GM23338 (cell line): Measurements from ENCODE around the gene ADGRD1.

Experiments
- CREB1 ChIP-seq: fragments of 250-450 bp; sonication (Bioruptor Pico); IDR thresholded peaks from 2 replicates; pipeline ENCODE4 v1.5.0; 2020; ENCODE audit warnings: low read depth, mild to moderate bottlenecking, moderate library complexity
- EZH2 ChIP-seq: fragments of 200-600 bp; sonication (generic); IDR thresholded peaks from one replicate; pipeline ENCODE4 v1.8.0; 2017; ENCODE audit warnings: antibody characterized with exemption, mild to moderate bottlenecking, low read depth; ENCODE audit not compliant: unreplicated experiment
- EZH2phosphoT487 ChIP-seq: fragments of 200-600 bp; sonication (generic); IDR thresholded peaks from one replicate; pipeline ENCODE4 v1.8.1; 2018; ENCODE audit warnings: antibody characterized with exemption; ENCODE audit not compliant: unreplicated experiment
- JUNB ChIP-seq: IDR thresholded peaks from one replicate; pipeline ENCODE4 v1.6.1; 2016; ENCODE audit warnings: antibody characterized with exemption; ENCODE audit not compliant: unreplicated experiment
- POLR2AphosphoS5 ChIP-seq: IDR thresholded peaks from 2 replicates; pipeline ENCODE4 v1.6.1; 2016; ENCODE audit warnings: antibody characterized with exemption, low read depth
- REST ChIP-seq: IDR thresholded peaks from one replicate; pipeline ENCODE4 v1.6.1; 2018; ENCODE audit warnings: antibody characterized with exemption; ENCODE audit not compliant: unreplicated experiment
- STAT1 ChIP-seq: IDR thresholded peaks from one replicate; pipeline ENCODE4 v1.6.1; 2016; ENCODE audit warnings: antibody characterized with exemption; ENCODE audit not compliant: unreplicated experiment
- ZNF331 ChIP-seq: fragments of 250-450 bp; sonication (Bioruptor Pico); IDR thresholded peaks from 2 replicates; pipeline ENCODE4 v1.5.0; 2020; ENCODE audit warnings: low read depth, mild to moderate bottlenecking, moderate library complexity
- TF ChIP-seq, protein P1 (sequence below), 2 experiments: fragments of 200-600 bp in 1 of 2; sonication (generic) in 1 of 2; conservative IDR thresholded peaks; 2 replicates each; pipeline versions ENCODE4 v1.5.1 to v1.6.1; 2016 to 2017; ENCODE audit warnings: antibody characterized with exemption in 2 of 2, low read depth in 2 of 2, mild to moderate bottlenecking in 2 of 2, moderate library complexity in 1 of 2

GRCh38 chr12:130953771-130954543, at the start of gene ADGRD1:
- TF ChIP-seq EZH2 (no peak), POLR2AphosphoS5 (no peak), REST (no peak), STAT1 (no peak), JUNB (no peak), EZH2phosphoT487 (no peak), ZNF331 (no peak), CREB1 (CRISPR knock-in tag) (no peak)
- TF ChIP-seq, protein P1, sequence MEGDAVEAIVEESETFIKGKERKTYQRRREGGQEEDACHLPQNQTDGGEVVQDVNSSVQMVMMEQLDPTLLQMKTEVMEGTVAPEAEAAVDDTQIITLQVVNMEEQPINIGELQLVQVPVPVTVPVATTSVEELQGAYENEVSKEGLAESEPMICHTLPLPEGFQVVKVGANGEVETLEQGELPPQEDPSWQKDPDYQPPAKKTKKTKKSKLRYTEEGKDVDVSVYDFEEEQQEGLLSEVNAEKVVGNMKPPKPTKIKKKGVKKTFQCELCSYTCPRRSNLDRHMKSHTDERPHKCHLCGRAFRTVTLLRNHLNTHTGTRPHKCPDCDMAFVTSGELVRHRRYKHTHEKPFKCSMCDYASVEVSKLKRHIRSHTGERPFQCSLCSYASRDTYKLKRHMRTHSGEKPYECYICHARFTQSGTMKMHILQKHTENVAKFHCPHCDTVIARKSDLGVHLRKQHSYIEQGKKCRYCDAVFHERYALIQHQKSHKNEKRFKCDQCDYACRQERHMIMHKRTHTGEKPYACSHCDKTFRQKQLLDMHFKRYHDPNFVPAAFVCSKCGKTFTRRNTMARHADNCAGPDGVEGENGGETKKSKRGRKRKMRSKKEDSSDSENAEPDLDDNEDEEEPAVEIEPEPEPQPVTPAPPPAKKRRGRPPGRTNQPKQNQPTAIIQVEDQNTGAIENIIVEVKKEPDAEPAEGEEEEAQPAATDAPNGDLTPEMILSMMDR (conservative IDR thresholded peaks at IDR 0.05; ENCODE audit: low read depth in 2 of 2) = no peak
